Stimulated activated CD8-positive, alpha-beta memory T cell treated with anti-CD3 and anti-CD28 coated beads, Interleukin-12 subunit alpha, Interleukin-12 subunit beta, amount 100 ng/mL, for 4 hours (primary cell): ENCODE measurements around the gene PHLDA1.

Experiments used
- DNase-seq: peaks from one replicate; pipeline ENCODE4 v3.0.0-alpha.2; 2020; ENCODE audit warnings: low read depth

Gene PHLDA1

DNA sequence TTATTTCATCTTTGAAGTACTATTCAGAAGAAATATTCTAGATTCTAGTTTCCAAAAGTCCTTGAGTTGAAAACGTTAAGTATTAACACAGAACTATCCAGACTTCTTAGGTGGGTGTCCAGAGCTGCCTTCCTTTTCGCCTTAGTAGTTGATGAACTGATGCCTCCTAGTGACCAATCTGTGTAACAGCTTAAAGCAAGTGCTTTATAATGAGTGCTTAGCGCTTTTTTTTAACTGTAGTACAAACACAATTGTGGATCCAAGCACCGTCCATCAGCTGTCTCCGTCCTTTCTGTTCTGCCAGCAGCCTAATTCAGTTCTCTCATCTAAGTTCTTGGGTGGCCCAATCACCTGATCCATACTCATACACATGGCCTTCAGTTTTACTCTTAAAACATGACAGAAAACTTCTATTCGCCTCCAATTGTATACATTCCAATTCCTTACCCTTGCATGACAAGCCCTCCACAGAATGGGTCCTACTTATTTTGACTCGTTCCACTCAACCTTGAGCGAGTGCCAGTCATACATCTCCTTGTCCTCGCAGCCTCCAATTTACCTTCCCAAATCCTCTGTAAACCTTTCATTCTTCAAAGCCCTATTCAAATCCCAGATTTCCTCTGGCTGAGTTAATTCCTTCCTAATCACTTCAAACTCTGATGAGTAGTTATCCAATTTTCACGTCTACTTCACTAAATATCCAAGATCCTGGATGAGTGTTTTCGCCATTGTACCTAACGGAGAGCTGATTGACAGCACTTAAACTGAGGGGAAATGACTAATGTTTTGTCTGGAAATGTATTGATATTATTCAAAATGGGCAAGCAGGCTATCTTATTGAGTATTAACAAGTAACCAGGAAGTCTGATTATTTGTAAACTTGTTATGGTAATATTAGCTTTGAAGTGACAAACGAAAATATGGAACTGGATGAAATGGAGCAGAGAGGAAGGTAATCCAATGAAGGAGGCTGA is 5.8 kb upstream of the PHLDA1 start:
- DNase-seq = no peak

DNA sequence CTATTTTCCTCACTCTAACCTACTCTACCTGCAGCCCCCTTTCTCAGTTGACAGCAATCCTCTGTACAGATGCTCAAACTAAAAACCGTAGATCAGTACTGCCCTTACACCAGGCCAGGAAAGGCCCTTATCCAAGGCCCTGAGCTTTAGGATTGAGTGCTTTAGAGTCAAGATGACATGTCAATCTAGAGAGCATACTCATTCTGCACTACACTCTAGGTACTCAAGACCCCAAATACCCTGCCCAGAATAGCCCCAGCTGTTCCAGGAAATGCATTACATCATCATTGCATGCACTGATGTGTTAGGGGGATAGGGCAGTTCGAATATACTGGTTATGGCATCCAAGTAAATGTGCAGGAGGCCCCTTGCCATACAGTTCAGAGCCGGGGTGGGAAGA is 3.5 kb upstream of the PHLDA1 start:
- no peak for DNase-seq

DNA sequence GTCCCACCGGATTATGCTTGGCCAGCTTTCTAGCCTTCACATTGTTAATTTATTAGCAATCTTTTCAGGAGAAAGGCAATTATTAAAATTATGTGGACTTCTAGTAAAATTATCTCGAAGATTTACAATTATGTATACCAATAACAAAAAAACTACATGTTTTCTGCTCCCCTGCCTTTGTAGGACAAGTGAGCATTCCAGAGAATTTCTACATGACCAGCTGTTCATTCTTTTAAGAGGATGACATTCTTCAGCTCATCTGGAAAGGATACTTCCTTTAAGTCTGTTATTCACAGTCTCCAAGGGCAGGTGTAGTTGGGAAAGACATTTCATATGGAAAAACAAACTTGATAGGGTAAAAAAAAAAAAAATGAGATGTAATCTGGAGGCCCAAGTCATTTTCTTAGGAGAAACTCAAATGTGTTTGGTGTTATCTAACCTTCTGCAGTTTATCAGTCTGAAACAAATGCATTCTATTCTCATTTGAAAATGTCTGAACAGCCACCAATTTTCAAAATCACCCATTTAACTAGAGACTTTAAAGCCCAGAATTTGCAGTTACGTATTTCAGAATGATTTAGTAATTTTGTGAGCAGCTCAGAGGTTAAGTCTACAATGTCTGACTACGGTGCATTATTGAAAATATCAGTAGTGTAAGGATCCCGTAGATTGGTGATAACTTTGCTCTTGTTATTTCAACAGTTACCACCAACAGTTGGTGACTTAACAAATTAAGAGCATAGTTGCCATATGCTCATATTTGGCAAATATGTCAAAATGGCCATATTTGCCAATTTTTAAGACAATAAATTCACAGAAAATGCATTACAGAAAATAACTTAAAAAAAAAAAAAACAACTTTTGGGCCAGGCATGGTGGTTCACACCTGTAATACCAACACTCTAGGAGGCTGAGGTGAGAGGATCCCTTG is 1.8 kb upstream of the PHLDA1 start:
- DNase-seq = no peak

GRCh38 chr12:76032043-76032981 is 736 bp upstream of the PHLDA1 start:
- peak; percentile 28 for DNase-seq

DNA sequence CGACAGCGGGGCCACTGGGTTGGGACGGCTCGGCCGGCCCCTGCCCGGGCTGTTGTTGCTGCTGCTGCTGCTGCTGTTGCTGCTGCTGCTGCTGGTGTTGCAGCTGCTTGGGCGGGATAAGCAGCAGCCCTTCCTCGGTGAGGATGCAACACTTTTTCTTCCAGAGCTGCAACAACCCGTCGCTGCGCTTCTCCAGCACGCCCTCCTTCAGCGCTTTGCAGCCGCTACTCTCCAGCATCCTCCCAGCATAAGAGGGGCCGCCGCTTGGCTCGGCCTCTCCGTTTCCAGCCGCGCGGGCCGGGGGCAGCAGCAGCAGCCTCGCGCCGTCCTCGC is 529 bp downstream of the PHLDA1 start:
- DNase-seq = no peak

DNA sequence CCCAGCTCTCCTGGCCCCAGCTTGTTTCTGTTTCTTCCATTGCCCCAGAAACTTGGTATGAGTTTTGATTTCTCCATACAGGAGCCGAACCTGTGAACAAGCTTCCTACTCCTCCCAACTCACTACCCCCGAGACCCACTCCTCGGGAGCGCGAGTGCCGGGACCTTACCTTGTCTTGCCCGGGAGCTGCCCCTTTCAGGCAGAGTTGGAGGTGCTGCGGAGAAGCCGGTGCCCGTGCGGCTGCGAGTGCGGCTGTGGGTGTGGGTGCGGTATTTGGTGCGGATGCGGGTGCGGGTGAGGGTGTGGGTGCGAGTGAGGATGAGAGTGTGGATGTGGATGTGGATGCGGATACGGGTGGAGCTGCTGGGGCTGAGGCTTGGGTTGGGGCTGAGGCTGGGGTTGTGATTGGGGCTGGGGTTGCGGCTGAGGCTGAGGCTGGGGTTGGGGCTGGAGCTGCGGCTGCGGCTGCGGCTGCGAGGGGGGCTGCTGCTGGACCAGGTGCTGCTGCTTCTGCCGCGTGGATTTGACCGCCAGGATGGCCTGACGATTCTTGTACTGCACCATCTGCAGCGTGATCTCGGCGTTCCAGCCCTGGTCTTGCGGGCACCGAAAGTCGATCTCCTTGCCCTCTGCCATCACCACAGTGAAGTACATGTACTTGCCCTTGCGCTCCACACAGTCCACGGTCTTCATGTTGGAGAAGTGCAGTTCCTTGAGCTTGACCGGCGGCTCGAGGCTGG is 1.1 kb downstream of the PHLDA1 start:
- peak; percentile 29 for DNase-seq

- DNase-seq = peak; percentile 29
Observed at GRCh38 chr12:76029982-76030340, 1.6 kb downstream of the PHLDA1 start.

GRCh38 chr12:76028571-76029277 is 2.9 kb downstream of the PHLDA1 start:
- no peak for DNase-seq

- DNase-seq = no peak
Observed at GRCh38 chr12:76026643-76027063, 4.9 kb downstream of the PHLDA1 start.

GRCh38 chr12:76025601-76026575 is 5.7 kb downstream of the PHLDA1 start:
- DNase-seq = no peak

DNA sequence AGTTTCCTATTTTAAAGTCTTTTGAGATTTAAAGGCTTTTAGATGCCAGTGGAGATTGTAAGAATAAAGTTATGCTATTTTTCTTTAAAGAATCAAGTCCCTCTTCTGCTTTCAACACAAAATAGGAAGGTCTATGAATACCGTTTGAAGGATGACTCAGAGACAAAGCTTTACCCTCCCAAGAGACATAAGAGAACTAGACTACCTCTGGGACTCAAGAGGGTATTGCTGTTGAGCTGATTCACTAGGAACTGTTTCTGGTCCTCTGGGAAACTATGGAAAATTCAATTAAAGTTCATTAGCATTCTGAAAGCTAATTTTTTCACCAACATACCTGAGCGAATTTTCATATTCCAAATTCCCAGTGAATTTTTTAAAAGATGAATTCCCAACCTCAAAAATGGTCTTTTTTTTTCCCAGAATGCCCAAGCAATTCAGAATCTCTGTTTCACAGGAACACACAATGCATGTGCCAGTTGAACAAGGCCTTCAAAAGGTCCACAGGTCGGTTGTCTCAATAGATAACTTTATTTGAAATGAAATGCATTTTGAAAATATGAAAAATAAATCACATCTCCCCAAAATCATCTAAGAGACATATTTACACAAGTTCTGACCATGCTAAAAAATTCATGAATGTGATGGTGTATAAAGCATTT is 6.5 kb downstream of the PHLDA1 start:
- DNase-seq = no peak

DNA sequence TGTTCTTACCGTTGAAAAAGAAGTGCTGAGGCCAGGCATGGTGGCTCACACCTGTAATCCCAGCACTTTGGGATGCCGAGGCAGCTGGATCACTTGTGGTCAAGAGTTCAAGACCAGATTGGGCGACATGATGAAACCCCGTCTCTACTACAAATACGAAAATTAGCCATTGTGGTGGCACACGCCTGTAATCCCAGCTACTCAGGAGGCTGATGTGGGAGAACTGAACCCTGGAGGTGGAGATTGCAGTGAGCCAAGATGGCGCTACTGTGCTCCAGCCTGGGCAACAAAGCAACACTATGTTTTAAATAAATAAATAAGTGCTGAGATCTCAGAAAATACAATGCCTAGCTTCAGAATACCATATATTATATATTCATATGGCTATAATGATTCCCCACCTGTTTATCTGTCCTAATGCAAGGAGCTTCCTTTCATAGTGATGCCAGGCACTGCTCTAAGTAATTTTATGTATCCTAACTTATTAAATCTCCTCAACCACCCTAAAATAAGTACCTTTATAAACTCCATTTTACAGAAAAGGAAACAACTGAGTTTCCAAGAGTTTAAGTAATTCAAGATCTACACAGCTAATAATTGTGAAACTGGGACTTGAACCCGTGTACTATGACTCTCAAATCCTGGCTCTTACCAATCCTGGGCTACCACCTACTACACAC is 7.3 kb downstream of the PHLDA1 start:
- DNase-seq = no peak

- no peak for DNase-seq
Observed at GRCh38 chr12:76023069-76023690, 8.4 kb downstream of the PHLDA1 start.

- no peak for DNase-seq
Observed at GRCh38 chr12:76022506-76022905, 9.1 kb downstream of the PHLDA1 start.

- peak; percentile 40 for DNase-seq
Observed at GRCh38 chr12:76020731-76021672, 10.6 kb downstream of the PHLDA1 start.

DNA sequence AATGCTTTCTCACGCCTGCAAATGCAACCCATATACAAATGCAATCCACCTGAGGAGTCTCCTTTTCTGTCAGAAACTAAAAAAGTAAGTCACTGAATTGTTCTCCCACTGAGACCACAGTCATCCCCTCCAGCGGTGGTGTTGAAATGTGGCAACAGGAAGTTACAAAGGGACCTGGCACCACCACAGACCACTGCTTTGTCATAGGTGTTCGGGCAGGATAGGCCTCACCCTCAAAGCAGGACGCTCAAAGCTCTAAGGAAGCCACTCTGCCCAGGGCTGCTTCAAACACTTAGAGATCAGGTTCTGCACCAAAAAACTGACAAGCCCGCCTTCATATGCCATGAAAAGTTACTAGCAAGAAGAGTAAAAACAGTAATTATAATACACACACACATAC is 11.3 kb downstream of the PHLDA1 start:
- DNase-seq = peak; percentile 56
